GM12878 (cell line): ENCODE data around the gene TBC1D12.

ENCODE experiments used
- ASH2L ChIP-seq: fragments of 300-600, 200-600 bp; sonication (generic); IDR thresholded peaks from 2 replicates; pipeline ENCODE4 v1.6.1; 2017; ENCODE audit warnings: low read depth, mild to moderate bottlenecking, borderline replicate concordance
- CBX5 ChIP-seq: sonication (generic); IDR thresholded peaks from 2 replicates; pipeline ENCODE4 v1.6.1; 2016; ENCODE audit warnings: low read depth, moderate library complexity, mild to moderate bottlenecking, inconsistent platforms
- CREB1 ChIP-seq: IDR thresholded peaks from 2 replicates; pipeline ENCODE4 v1.6.1; 2012; ENCODE audit warnings: low read depth, mild to moderate bottlenecking, inconsistent platforms
- DPF2 ChIP-seq: fragments of 450-650 bp; IDR thresholded peaks from 2 replicates; pipeline ENCODE4 v1.6.1; 2017; ENCODE audit warnings: mild to moderate bottlenecking
- EZH2 ChIP-seq: IDR thresholded peaks from 2 replicates; pipeline ENCODE4 v1.6.1; 2012; ENCODE audit warnings: low read depth, mild to moderate bottlenecking, control low read depth, inconsistent platforms, low read length, borderline replicate concordance; ENCODE audit not compliant: control insufficient read depth
- MYC ChIP-seq: IDR thresholded peaks from 2 replicates; pipeline ENCODE4 v1.6.1; 2011; ENCODE audit warnings: mild to moderate bottlenecking, low read length, moderate library complexity, inconsistent platforms; ENCODE audit not compliant: insufficient read depth, insufficient replicate concordance, insufficient read length, severe bottlenecking
- POLR2A ChIP-seq: IDR thresholded peaks from 2 replicates; pipeline ENCODE4 v1.6.1; 2011; ENCODE audit warnings: low read depth, mild to moderate bottlenecking, low read length
- RFX5 ChIP-seq: IDR thresholded peaks from 2 replicates; pipeline ENCODE4 v1.6.1; 2011; ENCODE audit warnings: low read depth, low read length, improper control_type of control experiment
- SIN3A ChIP-seq: IDR thresholded peaks from 2 replicates; pipeline ENCODE4 v1.6.1; 2012; ENCODE audit warnings: low read depth, low read length, improper control_type of control experiment
- SMC3 ChIP-seq: IDR thresholded peaks from 2 replicates; pipeline ENCODE4 v1.6.1; 2011; ENCODE audit warnings: low read length, improper control_type of control experiment, borderline replicate concordance
- SUZ12 ChIP-seq: fragments of 200-600 bp; sonication (generic); IDR thresholded peaks from one replicate; pipeline ENCODE4 v1.6.1; 2018; ENCODE audit warnings: antibody characterized with exemption, mild to moderate bottlenecking; ENCODE audit not compliant: unreplicated experiment
- TF ChIP-seq, protein P1 (sequence below): IDR thresholded peaks from 2 replicates; pipeline ENCODE4 v1.6.1; 2012; ENCODE audit warnings: low read depth, low read length, improper control_type of control experiment
- TF ChIP-seq, protein P2 (sequence below): IDR thresholded peaks from 2 replicates; pipeline ENCODE4 v1.6.1; 2012; ENCODE audit warnings: mild to moderate bottlenecking, low read depth, low read length
- TF ChIP-seq, protein P3 (sequence below), 3 experiments: IDR thresholded peaks in 2 of 3; conservative IDR thresholded peaks in 1 of 3; 2 replicates each; pipeline ENCODE4 v1.5.1; 2011; ENCODE audit warnings: low read depth in 3 of 3, low read length in 3 of 3, mild to moderate bottlenecking in 3 of 3, control low read depth in 2 of 3, moderate library complexity in 2 of 3, inconsistent platforms in 1 of 3, mixed read lengths in 1 of 3; ENCODE audit not compliant: control insufficient read depth in 2 of 3, insufficient read depth in 1 of 3; ENCODE audit errors: extremely low read depth in 1 of 3

DNA sequence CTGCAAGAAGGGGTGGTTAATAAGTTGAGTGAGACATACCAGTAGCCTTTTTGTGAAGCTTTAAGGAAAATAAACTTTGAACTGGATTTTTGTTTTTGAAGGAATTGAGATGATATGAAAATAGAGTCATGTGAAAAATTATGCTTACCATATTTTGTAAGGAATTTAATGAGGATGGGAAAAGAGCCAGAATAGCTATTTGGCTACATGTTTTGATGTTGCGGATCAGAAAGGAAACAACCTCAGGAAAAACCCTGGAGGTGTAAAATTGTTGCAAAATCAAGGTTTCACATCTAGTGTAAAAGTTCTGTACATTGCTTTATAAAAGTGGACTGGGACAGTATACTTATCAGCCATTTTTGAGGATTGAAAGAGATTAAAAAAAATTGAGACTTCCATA is 15.0 kb downstream of the TBC1D12 start:
- no peak for TF ChIP-seq POLR2A
- TF ChIP-seq SUZ12 = no peak
- TF ChIP-seq, protein P1, sequence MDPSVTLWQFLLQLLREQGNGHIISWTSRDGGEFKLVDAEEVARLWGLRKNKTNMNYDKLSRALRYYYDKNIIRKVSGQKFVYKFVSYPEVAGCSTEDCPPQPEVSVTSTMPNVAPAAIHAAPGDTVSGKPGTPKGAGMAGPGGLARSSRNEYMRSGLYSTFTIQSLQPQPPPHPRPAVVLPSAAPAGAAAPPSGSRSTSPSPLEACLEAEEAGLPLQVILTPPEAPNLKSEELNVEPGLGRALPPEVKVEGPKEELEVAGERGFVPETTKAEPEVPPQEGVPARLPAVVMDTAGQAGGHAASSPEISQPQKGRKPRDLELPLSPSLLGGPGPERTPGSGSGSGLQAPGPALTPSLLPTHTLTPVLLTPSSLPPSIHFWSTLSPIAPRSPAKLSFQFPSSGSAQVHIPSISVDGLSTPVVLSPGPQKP = no peak
- TF ChIP-seq EZH2 = no peak
- no peak for TF ChIP-seq ASH2L
- TF ChIP-seq MYC = no peak
- TF ChIP-seq CBX5 = no peak
- TF ChIP-seq, protein P2, sequence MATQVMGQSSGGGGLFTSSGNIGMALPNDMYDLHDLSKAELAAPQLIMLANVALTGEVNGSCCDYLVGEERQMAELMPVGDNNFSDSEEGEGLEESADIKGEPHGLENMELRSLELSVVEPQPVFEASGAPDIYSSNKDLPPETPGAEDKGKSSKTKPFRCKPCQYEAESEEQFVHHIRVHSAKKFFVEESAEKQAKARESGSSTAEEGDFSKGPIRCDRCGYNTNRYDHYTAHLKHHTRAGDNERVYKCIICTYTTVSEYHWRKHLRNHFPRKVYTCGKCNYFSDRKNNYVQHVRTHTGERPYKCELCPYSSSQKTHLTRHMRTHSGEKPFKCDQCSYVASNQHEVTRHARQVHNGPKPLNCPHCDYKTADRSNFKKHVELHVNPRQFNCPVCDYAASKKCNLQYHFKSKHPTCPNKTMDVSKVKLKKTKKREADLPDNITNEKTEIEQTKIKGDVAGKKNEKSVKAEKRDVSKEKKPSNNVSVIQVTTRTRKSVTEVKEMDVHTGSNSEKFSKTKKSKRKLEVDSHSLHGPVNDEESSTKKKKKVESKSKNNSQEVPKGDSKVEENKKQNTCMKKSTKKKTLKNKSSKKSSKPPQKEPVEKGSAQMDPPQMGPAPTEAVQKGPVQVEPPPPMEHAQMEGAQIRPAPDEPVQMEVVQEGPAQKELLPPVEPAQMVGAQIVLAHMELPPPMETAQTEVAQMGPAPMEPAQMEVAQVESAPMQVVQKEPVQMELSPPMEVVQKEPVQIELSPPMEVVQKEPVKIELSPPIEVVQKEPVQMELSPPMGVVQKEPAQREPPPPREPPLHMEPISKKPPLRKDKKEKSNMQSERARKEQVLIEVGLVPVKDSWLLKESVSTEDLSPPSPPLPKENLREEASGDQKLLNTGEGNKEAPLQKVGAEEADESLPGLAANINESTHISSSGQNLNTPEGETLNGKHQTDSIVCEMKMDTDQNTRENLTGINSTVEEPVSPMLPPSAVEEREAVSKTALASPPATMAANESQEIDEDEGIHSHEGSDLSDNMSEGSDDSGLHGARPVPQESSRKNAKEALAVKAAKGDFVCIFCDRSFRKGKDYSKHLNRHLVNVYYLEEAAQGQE = no peak
- TF ChIP-seq, protein P3, sequence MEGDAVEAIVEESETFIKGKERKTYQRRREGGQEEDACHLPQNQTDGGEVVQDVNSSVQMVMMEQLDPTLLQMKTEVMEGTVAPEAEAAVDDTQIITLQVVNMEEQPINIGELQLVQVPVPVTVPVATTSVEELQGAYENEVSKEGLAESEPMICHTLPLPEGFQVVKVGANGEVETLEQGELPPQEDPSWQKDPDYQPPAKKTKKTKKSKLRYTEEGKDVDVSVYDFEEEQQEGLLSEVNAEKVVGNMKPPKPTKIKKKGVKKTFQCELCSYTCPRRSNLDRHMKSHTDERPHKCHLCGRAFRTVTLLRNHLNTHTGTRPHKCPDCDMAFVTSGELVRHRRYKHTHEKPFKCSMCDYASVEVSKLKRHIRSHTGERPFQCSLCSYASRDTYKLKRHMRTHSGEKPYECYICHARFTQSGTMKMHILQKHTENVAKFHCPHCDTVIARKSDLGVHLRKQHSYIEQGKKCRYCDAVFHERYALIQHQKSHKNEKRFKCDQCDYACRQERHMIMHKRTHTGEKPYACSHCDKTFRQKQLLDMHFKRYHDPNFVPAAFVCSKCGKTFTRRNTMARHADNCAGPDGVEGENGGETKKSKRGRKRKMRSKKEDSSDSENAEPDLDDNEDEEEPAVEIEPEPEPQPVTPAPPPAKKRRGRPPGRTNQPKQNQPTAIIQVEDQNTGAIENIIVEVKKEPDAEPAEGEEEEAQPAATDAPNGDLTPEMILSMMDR (IDR thresholded peaks at IDR 0.05 in 2 of 3, conservative IDR thresholded peaks at IDR 0.05 in 1 of 3; ENCODE audit: control insufficient read depth in 2 of 3, extremely low read depth in 1 of 3, insufficient read depth in 1 of 3, low read depth in 3 of 3, low read length in 3 of 3) = no peak
- TF ChIP-seq SMC3 = no peak
- TF ChIP-seq SIN3A = no peak
- no peak for TF ChIP-seq CREB1
- no peak for TF ChIP-seq DPF2
- no peak for TF ChIP-seq RFX5
